Activated naive CD4-positive, alpha-beta T cell treated with anti-CD3 and anti-CD28 coated beads for 36 hours (primary cell): ENCODE data around the gene CACNB4. TPM values are rescaled to one million over a fixed set of nuclear protein-coding genes. Genes with fewer than 3 reads are reported as not detected.

Experiments used
- CTCF ChIA-PET: fragments of 350-600 bp; sonication (Branson Sonifier 250); formaldehyde crosslinking; loops from one replicate; lab custom pipeline; 2021; ENCODE audit warnings: antibody characterized with exemption; lab: Charles Lee
- DNase-seq: peaks from one replicate; pipeline ENCODE4 v3.0.0-alpha.2; 2020
- H3K27ac Mint-ChIP-seq: one replicate; pipeline ENCODE4 v1.8.0; 2021; ENCODE audit warnings: mild to moderate bottlenecking, mixed read lengths
- H3K27me3 Mint-ChIP-seq: one replicate; pipeline ENCODE4 v1.8.0; 2021; ENCODE audit warnings: low read depth, mixed read lengths
- H3K36me3 Mint-ChIP-seq: one replicate; pipeline ENCODE4 v1.8.0; 2021; ENCODE audit warnings: low read depth, mixed read lengths
- H3K4me1 Mint-ChIP-seq: one replicate; pipeline ENCODE4 v1.8.0; 2021; ENCODE audit warnings: low read depth, mixed read lengths
- H3K4me3 Mint-ChIP-seq: one replicate; pipeline ENCODE4 v1.8.0; 2021; ENCODE audit warnings: mild to moderate bottlenecking, moderate library complexity, mixed read lengths
- H3K9me3 Mint-ChIP-seq: one replicate; pipeline ENCODE4 v1.8.0; 2021; ENCODE audit warnings: mixed read lengths
- intact Hi-C: fragments of 100-400 bp; cut with micrococcal nuclease; formaldehyde crosslinking; loops from one replicate; pipeline ENCODE4 v1.15.1; 2023
- total RNA-seq, 2 experiments: library from RNA; stranded (reverse); gene quantifications; one replicate each; pipeline ENCODE4 v1.2.3, GENCODE V29; 2021

The CACNB4 gene
- total RNA-seq, 2 experiments from 2014 or later: 0.10 to 0.15 TPM

- H3K4me1 Mint-ChIP-seq: peaks cover 69% of the 10 kb centered on the region
- no peaks in the 10 kb centered on the region for H3K27me3 Mint-ChIP-seq
- H3K36me3 Mint-ChIP-seq: peaks cover 2% of the 10 kb centered on the region
- DNase-seq: no peak
- intact Hi-C loops: loop anchor here (10.0 kb wide), 1 partner anchor 591 kb away; no protein-coding TSS in a partner anchor
- H3K27ac Mint-ChIP-seq: no peak overlapping the region
- H3K4me3 Mint-ChIP-seq: no peak overlapping the region
- no peaks in the 10 kb centered on the region for H3K9me3 Mint-ChIP-seq
- CTCF ChIA-PET: interaction anchor here (0.6 kb wide), 1 partner anchor 180 kb away, joined by 3 read pairs; no protein-coding TSS in a partner anchor
These were observed 275.2 kb downstream of the CACNB4 start for GRCh38 chr2:151823651-151824050.

- intact Hi-C loops: loop anchor here (1.0 to 10.0 kb wide), 5 partner anchors 8 to 595 kb away; partner anchors contain the start of genes ARL5A and NMI
- Mint-ChIP-seq H3K9me3 (no peaks in the 10 kb centered on the region), H3K36me3 (peaks cover 4% of the 10 kb centered on the region), H3K4me3 (no peak overlapping the region), H3K27ac (no peak overlapping the region), H3K27me3 (no peaks in the 10 kb centered on the region), H3K4me1 (peaks cover 56% of the 10 kb centered on the region)
- DNase-seq: no peak
- CTCF ChIA-PET: interaction anchor here (0.6 to 1.9 kb wide), 6 partner anchors 9 to 206 kb away, joined by 3 to 5 read pairs (median 3); no protein-coding TSS in a partner anchor
These were observed 278.9 kb downstream of the CACNB4 start for GRCh38 chr2:151819920-151820319.

GRCh38 chr2:151817929-151818328 is 280.9 kb downstream of the CACNB4 start:
- intact Hi-C loops: no loop called here
- H3K27ac Mint-ChIP-seq: no peak overlapping the region
- peaks cover 10% of the 10 kb centered on the region for H3K36me3 Mint-ChIP-seq
- H3K4me3 Mint-ChIP-seq: no peak overlapping the region
- no peaks in the 10 kb centered on the region for H3K9me3 Mint-ChIP-seq
- H3K27me3 Mint-ChIP-seq: no peaks in the 10 kb centered on the region
- CTCF ChIA-PET: no interaction called here
- DNase-seq: no peak
- H3K4me1 Mint-ChIP-seq: peaks cover 38% of the 10 kb centered on the region

GRCh38 chr2:151816843-151817242 is 282.0 kb downstream of the CACNB4 start:
- Mint-ChIP-seq H3K4me3 (no peak overlapping the region), H3K4me1 (peaks cover 29% of the 10 kb centered on the region), H3K27ac (no peak overlapping the region), H3K36me3 (peaks cover 18% of the 10 kb centered on the region), H3K9me3 (peaks cover 1% of the 10 kb centered on the region), H3K27me3 (no peaks in the 10 kb centered on the region)
- DNase-seq: no peak
- intact Hi-C loops: no loop called here
- CTCF ChIA-PET: no interaction called here

GRCh38 chr2:151815821-151816489 is 282.9 kb downstream of the CACNB4 start:
- no peak for DNase-seq
- Mint-ChIP-seq H3K4me1 (peaks cover 23% of the 10 kb centered on the region), H3K27ac (no peak overlapping the region), H3K27me3 (no peaks in the 10 kb centered on the region), H3K9me3 (peaks cover 1% of the 10 kb centered on the region), H3K36me3 (peaks cover 22% of the 10 kb centered on the region), H3K4me3 (no peak overlapping the region)
- intact Hi-C loops: no loop called here
- CTCF ChIA-PET: interaction anchor here (0.5 to 0.7 kb wide), 2 partner anchors 22 to 49 kb away, joined by 3 read pairs; no protein-coding TSS in a partner anchor

GRCh38 chr2:151810489-151810888 is 288.4 kb downstream of the CACNB4 start:
- DNase-seq: no peak
- intact Hi-C loops: no loop called here
- peaks cover 26% of the 10 kb centered on the region for H3K36me3 Mint-ChIP-seq
- H3K9me3 Mint-ChIP-seq: peaks cover 1% of the 10 kb centered on the region
- no peaks in the 10 kb centered on the region for H3K27me3 Mint-ChIP-seq
- CTCF ChIA-PET: no interaction called here
- H3K27ac Mint-ChIP-seq: no peak overlapping the region
- H3K4me3 Mint-ChIP-seq: no peak overlapping the region
- peaks cover 2% of the 10 kb centered on the region for H3K4me1 Mint-ChIP-seq

GRCh38 chr2:151809073-151809383 is 289.8 kb downstream of the CACNB4 start:
- H3K27me3 Mint-ChIP-seq: no peaks in the 10 kb centered on the region
- no peak overlapping the region for H3K27ac Mint-ChIP-seq
- DNase-seq: no peak
- peaks cover 1% of the 10 kb centered on the region for H3K9me3 Mint-ChIP-seq
- intact Hi-C loops: loop anchor here (5.0 kb wide), 1 partner anchor 172 kb away; no protein-coding TSS in a partner anchor
- peaks cover 27% of the 10 kb centered on the region for H3K36me3 Mint-ChIP-seq
- CTCF ChIA-PET: no interaction called here
- peaks cover 2% of the 10 kb centered on the region for H3K4me1 Mint-ChIP-seq
- no peak overlapping the region for H3K4me3 Mint-ChIP-seq

GRCh38 chr2:151808258-151809072 is 290.4 kb downstream of the CACNB4 start:
- peaks cover 25% of the 10 kb centered on the region for H3K36me3 Mint-ChIP-seq
- intact Hi-C loops: loop anchor here (5.0 kb wide), 1 partner anchor 171 kb away; no protein-coding TSS in a partner anchor

GRCh38 chr2:151805961-151806360 is 292.9 kb downstream of the CACNB4 start:
- H3K27me3 Mint-ChIP-seq: no peaks in the 10 kb centered on the region
- H3K36me3 Mint-ChIP-seq: peaks cover 20% of the 10 kb centered on the region
- H3K9me3 Mint-ChIP-seq: no peaks in the 10 kb centered on the region
- CTCF ChIA-PET: interaction anchor here (1.1 to 1.5 kb wide), 3 partner anchors 15 to 219 kb away, joined by 3 read pairs; no protein-coding TSS in a partner anchor
- H3K4me1 Mint-ChIP-seq: peaks cover 2% of the 10 kb centered on the region
- no peak overlapping the region for H3K4me3 Mint-ChIP-seq
- no peak overlapping the region for H3K27ac Mint-ChIP-seq
- no peak for DNase-seq
- intact Hi-C loops: loop anchor here (5.0 kb wide), 1 partner anchor 169 kb away; no protein-coding TSS in a partner anchor

More at GRCh38 chr2:151808258-151809072, 290.4 kb downstream of the CACNB4 start:
- CTCF ChIA-PET: interaction anchor here (1.0 kb wide), 1 partner anchor 11 kb away, joined by 3 read pairs; no protein-coding TSS in a partner anchor
- Mint-ChIP-seq H3K4me1 (peaks cover 2% of the 10 kb centered on the region), H3K9me3 (peaks cover 1% of the 10 kb centered on the region), H3K27ac (no peak overlapping the region), H3K4me3 (no peak overlapping the region), H3K27me3 (no peaks in the 10 kb centered on the region)
- DNase-seq: no peak

- intact Hi-C loops: loop anchor here (5.0 kb wide), 1 partner anchor 168 kb away; no protein-coding TSS in a partner anchor
- Mint-ChIP-seq H3K27me3 (no peaks in the 10 kb centered on the region), H3K9me3 (no peaks in the 10 kb centered on the region), H3K36me3 (peaks cover 17% of the 10 kb centered on the region), H3K27ac (no peak overlapping the region), H3K4me3 (no peak overlapping the region), H3K4me1 (peaks cover 2% of the 10 kb centered on the region)
- no peak for DNase-seq
- CTCF ChIA-PET: interaction anchor here (1.1 kb wide), 1 partner anchor 220 kb away, joined by 3 read pairs; no protein-coding TSS in a partner anchor
These were observed 293.5 kb downstream of the CACNB4 start for GRCh38 chr2:151805343-151805742.

- Mint-ChIP-seq H3K4me3 (no peak overlapping the region), H3K4me1 (peaks cover 2% of the 10 kb centered on the region), H3K9me3 (no peaks in the 10 kb centered on the region), H3K36me3 (peaks cover 17% of the 10 kb centered on the region), H3K27me3 (no peaks in the 10 kb centered on the region), H3K27ac (no peak overlapping the region)
- no peak for DNase-seq
- CTCF ChIA-PET: interaction anchor here (1.1 kb wide), 1 partner anchor 16 kb away, joined by 3 read pairs; no protein-coding TSS in a partner anchor
- intact Hi-C loops: no loop called here
These were observed 295.0 kb downstream of the CACNB4 start for GRCh38 chr2:151803811-151804210.

- CTCF ChIA-PET: interaction anchor here (0.6 kb wide), 1 partner anchor 30 kb away, joined by 5 read pairs; no protein-coding TSS in a partner anchor
These were observed 296.5 kb downstream of the CACNB4 start for GRCh38 chr2:151802315-151802714.

More at GRCh38 chr2:151802315-151802714, 296.5 kb downstream of the CACNB4 start:
- Mint-ChIP-seq H3K4me3 (no peak overlapping the region), H3K27me3 (no peaks in the 10 kb centered on the region), H3K36me3 (peaks cover 20% of the 10 kb centered on the region), H3K9me3 (no peaks in the 10 kb centered on the region), H3K27ac (no peak overlapping the region), H3K4me1 (no peaks in the 10 kb centered on the region)
- intact Hi-C loops: no loop called here
- no peak for DNase-seq
